H9 (cell line): ENCODE measurements around the gene OAF. TPM values are rescaled to one million over a fixed set of nuclear protein-coding genes. Genes with fewer than 3 reads are reported as not detected.

Experiments used
- DNase-seq: peaks from one replicate; pipeline ENCODE4 v3.0.0-alpha.2; 2017
- H2AFZ ChIP-seq: one replicate; pipeline ENCODE4 v1.6.1; 2013; ENCODE audit warnings: mild to moderate bottlenecking, low read length, control low read depth, moderate library complexity
- H2AK5ac ChIP-seq: 2 replicates; pipeline ENCODE4 v1.6.1; 2013; ENCODE audit warnings: low read length, control low read depth, mixed read lengths; ENCODE audit not compliant: insufficient read length
- H2BK120ac ChIP-seq: one replicate; pipeline ENCODE4 v1.6.1; 2013; ENCODE audit warnings: low read depth, mild to moderate bottlenecking, low read length, control low read depth, inconsistent platforms; ENCODE audit not compliant: poor library complexity, severe bottlenecking
- H2BK12ac ChIP-seq: 2 replicates; pipeline ENCODE4 v1.6.1; 2013; ENCODE audit warnings: low read length, control low read depth, mixed read lengths, low read depth; ENCODE audit not compliant: insufficient read length
- H2BK15ac ChIP-seq: 2 replicates; pipeline ENCODE4 v1.6.1; 2013; ENCODE audit warnings: low read depth, low read length, control low read depth
- H2BK20ac ChIP-seq: one replicate; pipeline ENCODE4 v1.6.1; 2013; ENCODE audit warnings: low read depth, mild to moderate bottlenecking, low read length, control low read depth, inconsistent platforms; ENCODE audit not compliant: poor library complexity, severe bottlenecking
- H2BK5ac ChIP-seq: 2 replicates; pipeline ENCODE4 v1.6.1; 2013; ENCODE audit warnings: low read length, control low read depth, mixed read lengths; ENCODE audit not compliant: insufficient read length
- H3K14ac ChIP-seq: 2 replicates; pipeline ENCODE4 v1.6.1; 2013; ENCODE audit warnings: low read length, control low read depth; ENCODE audit not compliant: insufficient read depth
- H3K18ac ChIP-seq: 2 replicates; pipeline ENCODE4 v1.6.1; 2013; ENCODE audit warnings: low read depth, mild to moderate bottlenecking, mixed read lengths, low read length, control low read depth; ENCODE audit not compliant: insufficient read length
- H3K23ac ChIP-seq: 2 replicates; pipeline ENCODE4 v1.6.1; 2013; ENCODE audit warnings: low read length, control low read depth, mixed read lengths, low read depth; ENCODE audit not compliant: insufficient read length
- H3K23me2 ChIP-seq: 2 replicates; pipeline ENCODE4 v1.6.1; 2013; ENCODE audit warnings: low read depth, mild to moderate bottlenecking, mixed read lengths, low read length, control low read depth; ENCODE audit not compliant: insufficient read length, poor library complexity, severe bottlenecking
- H3K27ac ChIP-seq: 2 replicates; pipeline ENCODE4 v1.5.1; 2013; ENCODE audit warnings: low read length, control low read depth, mixed read lengths, low read depth; ENCODE audit not compliant: insufficient read length
- H3K27me3 ChIP-seq: 2 replicates; pipeline ENCODE4 v1.6.1; 2013; ENCODE audit warnings: low read length, control low read depth, inconsistent platforms; ENCODE audit not compliant: insufficient read depth
- H3K4ac ChIP-seq: 2 replicates; pipeline ENCODE4 v1.6.1; 2013; ENCODE audit warnings: low read depth, mild to moderate bottlenecking, control low read depth, inconsistent platforms, low read length, moderate library complexity
- H3K4me1 ChIP-seq: 2 replicates; pipeline ENCODE4 v1.6.1; 2013; ENCODE audit warnings: low read length, control low read depth, inconsistent platforms; ENCODE audit not compliant: insufficient read depth
- H3K4me2 ChIP-seq: 2 replicates; pipeline ENCODE4 v1.6.1; 2013; ENCODE audit warnings: low read length, control low read depth, mixed read lengths; ENCODE audit not compliant: insufficient read length, insufficient read depth
- H3K56ac ChIP-seq: 2 replicates; pipeline ENCODE4 v1.6.1; 2013; ENCODE audit warnings: low read depth, mild to moderate bottlenecking, mixed read lengths, low read length, control low read depth; ENCODE audit not compliant: insufficient read length
- H3K79me1 ChIP-seq: 2 replicates; pipeline ENCODE4 v1.6.1; 2013; ENCODE audit warnings: low read depth, mild to moderate bottlenecking, moderate library complexity, low read length, control low read depth, inconsistent platforms; ENCODE audit not compliant: insufficient read depth, poor library complexity, severe bottlenecking
- H3K79me2 ChIP-seq: 2 replicates; pipeline ENCODE4 v1.6.1; 2013; ENCODE audit warnings: low read length, control low read depth, inconsistent platforms; ENCODE audit not compliant: insufficient read depth
- H3K9ac ChIP-seq: 2 replicates; pipeline ENCODE4 v1.6.1; 2013; ENCODE audit warnings: low read length, control low read depth, mixed read lengths; ENCODE audit not compliant: insufficient read length; ENCODE audit errors: extremely low read depth
- H3K9me3 ChIP-seq: one replicate; pipeline ENCODE4 v1.6.1; 2013; ENCODE audit warnings: low read depth, low read length, inconsistent platforms; ENCODE audit not compliant: control insufficient read depth
- H3T11ph ChIP-seq: one replicate; pipeline ENCODE4 v1.6.1; 2013; ENCODE audit warnings: mild to moderate bottlenecking, low read length, control low read depth, inconsistent platforms
- H4K20me1 ChIP-seq: one replicate; pipeline ENCODE4 v1.6.1; 2013; ENCODE audit not compliant: control insufficient read depth, insufficient read length, insufficient read depth
- H4K5ac ChIP-seq: 2 replicates; pipeline ENCODE4 v1.6.1; 2013; ENCODE audit warnings: low read depth, mild to moderate bottlenecking, mixed read lengths, low read length, control low read depth; ENCODE audit not compliant: insufficient read length
- H4K8ac ChIP-seq: replicated peaks from 2 replicates; pipeline ENCODE4 v1.6.1; 2013; ENCODE audit warnings: low read length, control low read depth, mixed read lengths, low read depth; ENCODE audit not compliant: insufficient read length
- H4K91ac ChIP-seq: 2 replicates; pipeline ENCODE4 v1.6.1; 2013; ENCODE audit warnings: low read depth, mild to moderate bottlenecking, moderate library complexity, mixed read lengths, low read length, control low read depth; ENCODE audit not compliant: insufficient read length
- H3K27ac Mint-ChIP-seq, 3 experiments: 2 replicates in 2 of 3; 3 replicates in 1 of 3; pipeline ENCODE4 v1.8.0; 2020 to 2021; ENCODE audit warnings: mixed read lengths in 3 of 3, mild to moderate bottlenecking in 1 of 3, moderate library complexity in 1 of 3
- H3K27me3 Mint-ChIP-seq: 2 replicates; pipeline ENCODE4 v1.8.0; 2021; ENCODE audit warnings: low read depth, mild to moderate bottlenecking, moderate library complexity, mixed read lengths
- H3K36me3 Mint-ChIP-seq, 3 experiments: 2 replicates in 2 of 3; 3 replicates in 1 of 3; pipeline ENCODE4 v1.8.0; 2020 to 2021; ENCODE audit warnings: low read depth in 3 of 3, mixed read lengths in 3 of 3; ENCODE audit not compliant: insufficient read depth in 1 of 3
- H3K4me1 Mint-ChIP-seq, 2 experiments: 2 replicates each; pipeline ENCODE4 v1.8.0; 2020; ENCODE audit warnings: mixed read lengths in 2 of 2
- H3K4me3 Mint-ChIP-seq, 2 experiments: 2 replicates in 1 of 2; 3 replicates in 1 of 2; pipeline ENCODE4 v1.8.0; 2020 to 2021; ENCODE audit warnings: mild to moderate bottlenecking in 2 of 2, mixed read lengths in 2 of 2, moderate library complexity in 1 of 2
- H3K9me3 Mint-ChIP-seq, 2 experiments: 2 replicates in 1 of 2; 3 replicates in 1 of 2; pipeline ENCODE4 v1.8.0; 2020; ENCODE audit warnings: mild to moderate bottlenecking in 2 of 2, mixed read lengths in 2 of 2, moderate library complexity in 1 of 2
- CTCF ChIP-seq: fragments of 200-600 bp; sonication (generic); conservative IDR thresholded peaks from 3 replicates; pipeline ENCODE4 v1.8.0; 2021; ENCODE audit warnings: antibody characterized with exemption, mild to moderate bottlenecking
- WGBS: extraction: QIAGEN DNeasy Blood & Tissue Kit; methylation state at CpG from one replicate; pipeline ENCODE4 v1.1.7; 2013; ENCODE audit warnings: missing lambda C conversion rate, low lambda C conversion rate, mixed read lengths; ENCODE audit not compliant: insufficient read length; ENCODE audit errors: extremely low coverage; 5-methylcytosine and 5-hydroxymethylcytosine counted together
- total RNA-seq: library from RNA; stranded (reverse); gene quantifications from 2 replicates; pipeline ENCODE4 v1.2.1, GENCODE V29; 2021

Gene OAF
- total RNA-seq, 1 experiment from 2014 or later: 1.1 TPM

GRCh38 chr11:120245434-120245833, 34.6 kb downstream of the OAF start:
- H2BK15ac ChIP-seq: no peak overlapping the region
- H3K36me3 Mint-ChIP-seq: no peaks in the 10 kb centered on the region
- no peak overlapping the region for H3K4me2 ChIP-seq
- no peak overlapping the region for H4K91ac ChIP-seq
- no peak overlapping the region for H2BK120ac ChIP-seq
- H3K4me1 ChIP-seq: peaks cover 6% of the 10 kb centered on the region; the same call in 1 of the 2 replicates
- H3K27ac ChIP-seq: no peak overlapping the region
- H3K9ac ChIP-seq: no peak overlapping the region
- no peak overlapping the region for H3K23ac ChIP-seq
- no peak overlapping the region for H4K5ac ChIP-seq
- H3K9me3 Mint-ChIP-seq: no peaks in the 10 kb centered on the region
- H3K27ac Mint-ChIP-seq: no peak overlapping the region
- H3K4me3 Mint-ChIP-seq: no peak overlapping the region
- peaks cover 2% of the 10 kb centered on the region for H3K23me2 ChIP-seq
- H3K56ac ChIP-seq: no peak overlapping the region
- peak; percentile 17; the same call in 1 of the 3 replicates for TF ChIP-seq CTCF
- no CpG with 5 or more reads among the region's 1 CpG for WGBS
- no peak for DNase-seq
- H3T11ph ChIP-seq: no peak overlapping the region
- H3K79me1 ChIP-seq: no peaks in the 10 kb centered on the region
- no peaks in the 10 kb centered on the region for H3K9me3 ChIP-seq
- H3K4me1 Mint-ChIP-seq: peaks cover 67 to 68% of the 10 kb centered on the region in 2 experiments
- H2AK5ac ChIP-seq: no peak overlapping the region
- no peak overlapping the region for H2BK12ac ChIP-seq
- no peak overlapping the region for H2BK20ac ChIP-seq
- H4K20me1 ChIP-seq: no peaks in the 10 kb centered on the region
- no peak overlapping the region for H4K8ac ChIP-seq
- H2BK5ac ChIP-seq: no peak overlapping the region
- no peak overlapping the region for H3K18ac ChIP-seq
- H3K27me3 Mint-ChIP-seq: peaks cover 75% of the 10 kb centered on the region
- H3K14ac ChIP-seq: no peak overlapping the region
- no peak overlapping the region for H2AFZ ChIP-seq
- no peaks in the 10 kb centered on the region for H3K79me2 ChIP-seq
- H3K4ac ChIP-seq: no peak overlapping the region
- no peaks in the 10 kb centered on the region; the same call in 1 of the 2 replicates for H3K27me3 ChIP-seq
